ENCODE measurements around the gene TEKTIP1.
A peak's percentile ranks its signal among the peaks of the same experiment; 100 is the strongest.

The TEKTIP1 gene

DNA sequence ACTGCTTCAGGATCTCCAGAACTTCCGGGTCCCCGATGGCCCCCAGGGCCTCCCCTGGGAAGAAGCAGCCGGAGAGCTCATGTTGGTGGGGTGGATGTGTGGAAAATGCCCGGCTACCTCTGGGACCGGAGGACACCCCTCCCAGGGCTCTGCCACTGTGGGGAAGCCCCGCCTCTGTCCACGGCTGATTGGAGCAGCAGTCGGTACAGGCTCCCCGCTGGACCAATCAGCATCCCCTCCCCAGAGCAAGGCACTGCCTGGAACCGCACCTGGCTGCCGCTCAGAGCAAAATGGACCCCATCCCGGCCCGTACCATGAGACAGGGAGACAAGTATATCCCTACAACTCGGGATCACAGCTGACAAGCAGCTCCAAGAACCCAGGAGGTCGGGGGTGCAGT lies 44.9 kb upstream of the TEKTIP1 start:
- no peak overlapping the region for H3K4me3 Mint-ChIP-seq
- H3K36me3 Mint-ChIP-seq (ENCODE audit: low read depth), result peaks cover 28% of the 10 kb centered on the region
- no peaks in the 10 kb centered on the region for H3K9me3 Mint-ChIP-seq
- H3K27ac Mint-ChIP-seq, result no peak overlapping the region
- TF ChIP-seq, protein P1, sequence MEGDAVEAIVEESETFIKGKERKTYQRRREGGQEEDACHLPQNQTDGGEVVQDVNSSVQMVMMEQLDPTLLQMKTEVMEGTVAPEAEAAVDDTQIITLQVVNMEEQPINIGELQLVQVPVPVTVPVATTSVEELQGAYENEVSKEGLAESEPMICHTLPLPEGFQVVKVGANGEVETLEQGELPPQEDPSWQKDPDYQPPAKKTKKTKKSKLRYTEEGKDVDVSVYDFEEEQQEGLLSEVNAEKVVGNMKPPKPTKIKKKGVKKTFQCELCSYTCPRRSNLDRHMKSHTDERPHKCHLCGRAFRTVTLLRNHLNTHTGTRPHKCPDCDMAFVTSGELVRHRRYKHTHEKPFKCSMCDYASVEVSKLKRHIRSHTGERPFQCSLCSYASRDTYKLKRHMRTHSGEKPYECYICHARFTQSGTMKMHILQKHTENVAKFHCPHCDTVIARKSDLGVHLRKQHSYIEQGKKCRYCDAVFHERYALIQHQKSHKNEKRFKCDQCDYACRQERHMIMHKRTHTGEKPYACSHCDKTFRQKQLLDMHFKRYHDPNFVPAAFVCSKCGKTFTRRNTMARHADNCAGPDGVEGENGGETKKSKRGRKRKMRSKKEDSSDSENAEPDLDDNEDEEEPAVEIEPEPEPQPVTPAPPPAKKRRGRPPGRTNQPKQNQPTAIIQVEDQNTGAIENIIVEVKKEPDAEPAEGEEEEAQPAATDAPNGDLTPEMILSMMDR (IDR thresholded peaks at IDR 0.05), result no peak
- peaks cover 3% of the 10 kb centered on the region for H3K4me1 Mint-ChIP-seq
- H3K27me3 Mint-ChIP-seq (ENCODE audit: low read depth, poor library complexity), result peaks cover 10% of the 10 kb centered on the region
- peak; percentile 54 for DNase-seq

DNA sequence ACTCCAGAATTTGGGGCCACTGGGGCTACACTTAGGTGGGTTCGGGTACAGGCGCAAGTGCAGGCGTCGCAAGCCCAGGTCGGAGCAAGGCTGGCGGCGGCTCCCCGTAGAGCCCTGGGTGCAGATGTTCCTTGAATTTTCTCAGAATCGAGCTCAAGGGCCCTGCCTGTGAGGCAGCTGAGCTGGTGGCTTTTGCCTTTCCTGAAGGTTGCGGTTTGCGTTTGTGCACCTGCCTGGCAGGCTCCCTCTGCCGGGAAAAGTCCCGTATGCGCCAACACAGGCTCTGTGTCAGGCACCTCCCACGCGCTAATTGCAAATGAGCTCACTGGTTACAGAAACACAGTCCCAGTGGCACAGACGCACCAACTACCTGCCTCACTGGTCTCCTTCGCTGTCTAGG lies 44.4 kb upstream of the TEKTIP1 start:
- H3K4me1 Mint-ChIP-seq, result peaks cover 6% of the 10 kb centered on the region
- peaks cover 31% of the 10 kb centered on the region for H3K36me3 Mint-ChIP-seq (ENCODE audit: low read depth)
- H3K9me3 Mint-ChIP-seq, result no peaks in the 10 kb centered on the region
- no peak for DNase-seq
- H3K27me3 Mint-ChIP-seq (ENCODE audit: low read depth, poor library complexity), result peaks cover 11% of the 10 kb centered on the region
- no peak overlapping the region for H3K4me3 Mint-ChIP-seq
- TF ChIP-seq, protein P1 (IDR thresholded peaks at IDR 0.05), result no peak
- peak overlapping the region; percentile 51 for H3K27ac Mint-ChIP-seq

- H3K4me1 Mint-ChIP-seq, result peaks cover 16% of the 10 kb centered on the region
- no peak overlapping the region for H3K4me3 Mint-ChIP-seq
- no peak overlapping the region for H3K27ac Mint-ChIP-seq
- H3K9me3 Mint-ChIP-seq, result no peaks in the 10 kb centered on the region
- TF ChIP-seq, protein P1 (IDR thresholded peaks at IDR 0.05), result no peak
- peaks cover 11% of the 10 kb centered on the region for H3K27me3 Mint-ChIP-seq (ENCODE audit: low read depth, poor library complexity)
- peaks cover 31% of the 10 kb centered on the region for H3K36me3 Mint-ChIP-seq (ENCODE audit: low read depth)
- no peak for DNase-seq
Measured at GRCh38 chr19:3496392-3497273, 42.3 kb upstream of the TEKTIP1 start.

GRCh38 chr19:3497757-3498520 lies 41.0 kb upstream of the TEKTIP1 start:
- peaks cover 11% of the 10 kb centered on the region for H3K27me3 Mint-ChIP-seq (ENCODE audit: low read depth, poor library complexity)
- H3K4me1 Mint-ChIP-seq, result peaks cover 16% of the 10 kb centered on the region
- peak overlapping the region; percentile 21 for H3K4me3 Mint-ChIP-seq
- no peak for DNase-seq
- H3K36me3 Mint-ChIP-seq (ENCODE audit: low read depth), result peaks cover 31% of the 10 kb centered on the region
- TF ChIP-seq, protein P1 (IDR thresholded peaks at IDR 0.05), result no peak
- no peaks in the 10 kb centered on the region for H3K9me3 Mint-ChIP-seq
- H3K27ac Mint-ChIP-seq, result no peak overlapping the region

DNA sequence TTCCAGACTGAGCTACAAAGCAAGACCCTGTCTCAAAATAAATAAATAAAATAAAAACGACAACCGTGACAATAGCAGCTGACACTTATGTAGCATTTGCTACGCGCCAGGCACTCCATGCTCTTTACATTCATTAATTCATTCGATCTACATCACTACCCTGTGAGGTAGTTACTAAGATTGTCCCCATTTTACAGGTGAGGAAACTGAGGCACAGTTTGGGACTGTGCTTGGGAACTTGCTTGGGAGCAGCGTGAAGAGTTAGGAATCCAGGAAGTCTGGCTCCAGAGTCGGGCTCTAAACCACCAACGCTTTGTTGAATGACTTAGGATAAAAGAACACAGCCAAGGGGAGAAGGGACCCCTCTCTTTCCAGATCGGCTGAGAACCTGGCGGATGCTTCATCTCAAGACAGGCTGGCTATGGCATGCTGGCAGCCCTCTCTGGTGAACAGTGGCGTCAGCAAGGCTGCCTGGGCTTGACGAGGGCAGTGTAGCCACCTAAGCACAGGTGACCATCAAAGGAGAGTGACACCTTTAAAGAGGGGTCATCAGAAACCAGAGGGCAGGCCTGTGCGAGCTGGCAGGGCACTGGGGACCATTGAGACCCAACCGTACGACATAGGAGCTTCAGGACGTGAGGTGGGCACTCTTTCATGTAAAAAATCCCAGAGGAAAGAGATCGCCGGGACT lies 39.1 kb upstream of the TEKTIP1 start:
- peaks cover 7% of the 10 kb centered on the region for H3K27me3 Mint-ChIP-seq (ENCODE audit: low read depth, poor library complexity)
- H3K9me3 Mint-ChIP-seq, result no peaks in the 10 kb centered on the region
- no peak for DNase-seq
- peaks cover 22% of the 10 kb centered on the region for H3K4me1 Mint-ChIP-seq
- peak overlapping the region; percentile 100 for H3K27ac Mint-ChIP-seq
- peaks cover 31% of the 10 kb centered on the region for H3K36me3 Mint-ChIP-seq (ENCODE audit: low read depth)
- H3K4me3 Mint-ChIP-seq, result peak overlapping the region; percentile 91
- TF ChIP-seq, protein P1 (IDR thresholded peaks at IDR 0.05), result no peak

All from nephron progenitor cell (in vitro differentiated cells).